HG03196 (cell line): ENCODE measurements around the gene KATNAL1.

Experiments used
- ATAC-seq: cut with Tn5 transposase; IDR thresholded peaks from one replicate; pipeline ENCODE4 v1.9.1; 2021; ENCODE audit not compliant: unreplicated experiment

The KATNAL1 gene

DNA sequence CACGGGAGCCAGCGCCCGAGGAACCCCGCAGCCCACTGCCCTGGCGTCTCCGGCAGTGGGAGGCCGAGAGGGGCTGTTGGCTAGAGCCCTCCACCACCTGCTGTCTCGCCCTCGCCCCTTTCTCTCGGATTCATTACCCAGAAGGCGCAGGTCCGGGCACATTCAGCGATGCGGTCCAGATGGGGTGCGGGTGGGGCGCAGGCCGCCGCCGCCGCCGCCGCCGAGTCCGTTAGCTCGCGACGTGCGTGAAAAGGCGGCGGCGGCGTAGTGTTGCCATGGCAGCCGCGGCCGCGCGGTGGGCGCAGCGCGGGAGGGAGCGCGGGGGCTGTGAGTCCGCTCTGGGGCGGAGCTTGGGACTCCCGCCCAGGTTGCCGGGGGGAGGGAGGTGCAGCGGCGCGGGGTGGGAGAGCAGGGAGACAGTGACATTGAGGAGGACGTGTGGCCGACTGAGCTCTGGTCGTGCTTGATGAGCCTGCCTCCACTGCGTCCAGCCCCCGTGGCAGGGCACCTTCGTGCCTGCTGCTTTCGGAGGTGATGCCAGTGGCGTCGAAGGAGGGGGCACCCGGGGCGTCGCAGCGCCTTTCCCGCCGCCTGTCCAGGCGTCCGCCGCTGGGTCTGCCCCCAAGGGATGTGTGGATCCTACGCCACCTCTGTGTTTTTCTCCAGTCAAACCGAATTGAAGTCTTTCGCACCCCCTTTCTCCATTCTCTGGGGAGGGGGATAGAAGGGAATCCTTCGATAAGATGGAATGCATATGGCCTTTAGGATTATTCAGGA lies at the start of gene KATNAL1:
Gene KATNAL1, minus strand, starts transcription at position 358 of the 777 bp plus-strand sequence. CDS start 23,774 bp downstream, outside the sequence.
- ATAC-seq: peak; percentile 54

DNA sequence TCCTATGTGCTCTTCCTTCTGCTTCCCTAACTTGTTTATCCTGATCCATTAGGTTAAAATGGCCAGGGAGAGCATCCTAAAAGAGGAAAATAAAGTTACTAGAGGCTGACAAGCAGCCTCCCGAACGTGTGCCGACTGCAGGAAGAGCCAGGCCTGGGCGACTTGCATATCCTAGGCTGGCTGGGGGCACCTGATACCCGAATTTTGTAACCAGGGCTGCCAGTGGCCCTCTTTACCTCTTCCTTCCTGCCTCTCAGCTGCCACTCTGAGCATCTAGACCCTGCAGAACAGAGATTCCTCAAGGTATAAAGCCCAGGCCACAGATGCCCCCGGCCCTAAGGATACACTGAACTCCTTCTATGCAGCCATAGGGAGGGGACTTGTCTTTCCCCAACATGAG lies 48.5 kb upstream of the KATNAL1 start:
- no peak for ATAC-seq

DNA sequence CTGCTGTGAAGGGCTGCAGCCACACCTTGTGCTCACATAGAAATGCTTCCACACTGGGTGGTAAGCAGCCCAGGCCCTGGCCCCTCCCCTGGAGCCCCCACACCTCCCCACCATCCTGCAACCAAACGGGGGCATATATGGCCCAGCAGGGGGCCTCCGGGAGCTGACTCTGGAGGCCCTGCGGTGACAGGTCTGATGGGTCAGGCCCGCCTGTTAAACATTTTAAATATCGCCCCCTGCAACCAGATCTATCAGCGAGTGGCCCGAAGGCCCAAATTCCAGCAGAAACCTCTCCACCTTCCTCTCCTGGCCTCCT lies 48.0 kb upstream of the KATNAL1 start:
- ATAC-seq: no peak

DNA sequence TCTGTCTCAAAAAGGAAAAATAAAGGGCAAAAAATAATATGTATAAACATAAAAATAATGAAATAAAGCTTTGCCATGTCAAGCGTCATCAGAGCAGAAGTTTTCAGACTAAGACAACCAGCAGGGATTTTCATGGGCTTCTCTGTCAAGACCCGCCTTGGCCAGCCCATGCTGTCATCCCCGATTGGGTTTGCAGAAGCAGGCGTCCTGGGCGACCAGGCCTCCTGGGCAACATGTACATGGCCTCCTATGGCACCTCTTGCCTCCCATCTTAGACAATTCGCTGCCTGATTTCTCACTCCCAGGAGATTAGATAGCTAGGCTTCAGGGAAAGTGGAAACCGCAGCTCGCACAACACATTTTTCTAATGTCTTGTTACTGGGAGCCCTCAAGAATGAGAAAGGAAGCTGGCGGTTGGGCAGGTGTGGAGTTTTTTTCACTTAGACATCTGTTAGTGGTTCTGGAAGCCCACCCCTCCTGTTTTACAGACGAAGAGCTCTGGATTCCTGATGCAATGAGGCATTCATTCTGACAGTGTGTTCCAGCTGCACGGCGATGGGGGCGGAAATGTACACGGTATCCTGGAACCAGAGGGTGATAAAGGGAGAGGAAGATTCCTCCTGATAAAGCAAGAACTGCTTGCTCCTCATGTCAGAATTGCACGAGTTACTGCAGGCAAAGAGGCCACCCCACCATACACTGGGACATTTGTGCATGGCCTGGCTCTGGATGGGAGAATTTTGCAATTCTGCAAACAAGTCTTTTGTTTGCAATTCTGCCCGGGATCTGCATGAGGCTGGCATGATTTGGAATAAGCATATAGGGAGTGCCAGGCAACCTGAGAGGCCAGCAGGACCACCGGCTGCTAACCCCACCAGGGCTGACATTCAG lies 47.4 kb upstream of the KATNAL1 start:
- no peak for ATAC-seq

DNA sequence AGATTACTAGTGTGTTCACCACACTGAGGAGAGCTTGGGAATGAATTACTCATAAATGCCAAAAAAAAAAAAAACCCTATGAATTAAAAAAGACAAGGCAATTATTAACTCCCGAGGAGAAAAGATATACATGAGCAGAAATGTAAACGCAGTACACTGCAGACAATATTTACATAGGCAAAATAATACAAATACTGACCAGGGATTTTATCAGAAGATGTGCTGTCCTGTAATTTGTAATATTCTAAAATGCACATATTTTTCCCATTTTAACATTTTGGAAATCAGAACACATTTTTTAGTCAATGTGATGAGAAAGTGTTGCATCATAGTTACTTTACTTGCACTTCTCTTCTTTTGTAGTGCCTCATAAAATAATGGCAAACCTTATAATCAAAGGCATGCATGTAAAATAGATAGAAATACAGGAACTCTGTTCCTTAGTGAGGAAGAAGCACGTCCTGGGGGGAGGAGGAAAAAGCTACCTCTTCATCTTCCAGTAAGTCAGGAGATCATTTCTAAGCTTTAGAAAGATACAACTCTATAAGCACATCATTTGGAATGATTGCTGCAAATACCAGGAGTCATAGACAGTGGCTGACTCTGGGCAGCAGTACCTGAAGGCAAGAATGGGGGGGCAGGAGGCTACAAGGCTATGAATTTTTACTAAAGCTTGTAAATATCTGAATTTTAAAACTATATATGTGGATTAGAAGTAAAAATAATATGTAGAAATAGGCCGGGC lies 46.3 kb upstream of the KATNAL1 start:
- no peak for ATAC-seq

DNA sequence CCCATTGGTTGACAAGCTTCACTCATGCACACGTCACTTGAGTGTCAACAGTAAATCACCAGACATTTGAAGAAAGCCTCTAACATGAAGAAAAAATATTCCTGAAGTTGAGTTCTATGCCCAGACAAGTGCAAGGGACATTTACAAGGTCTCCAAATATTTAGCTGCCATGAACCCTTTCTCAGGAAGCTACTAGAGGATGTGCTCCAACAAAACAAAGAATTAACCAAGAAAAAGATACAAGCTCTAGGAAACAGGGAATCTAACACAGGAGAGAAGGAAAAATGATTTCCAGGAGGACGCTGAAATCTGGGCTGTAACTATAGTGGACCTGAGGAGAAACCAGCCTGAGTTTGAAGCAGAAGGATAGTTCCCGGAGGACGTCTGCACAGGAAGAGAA lies 45.7 kb upstream of the KATNAL1 start:
- no peak for ATAC-seq

DNA sequence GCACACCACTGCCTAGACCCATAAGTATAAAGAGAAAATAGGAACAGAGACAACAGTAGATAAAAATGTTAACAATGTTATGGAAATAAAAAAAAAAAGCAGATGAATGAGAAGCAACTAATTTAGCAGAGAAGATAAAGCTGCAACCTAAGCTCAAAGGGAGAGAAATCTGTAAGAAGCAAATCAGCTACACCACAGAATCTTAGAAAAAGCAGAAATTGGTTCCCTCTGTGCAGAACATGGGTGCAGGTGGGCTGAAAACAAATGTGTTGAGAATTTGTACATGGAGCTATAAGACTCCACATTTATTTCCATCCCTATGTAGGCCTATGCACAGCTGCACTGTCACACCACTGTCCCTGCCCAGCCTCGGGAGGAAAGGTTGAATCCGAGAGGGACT lies 44.8 kb upstream of the KATNAL1 start:
- ATAC-seq: no peak

DNA sequence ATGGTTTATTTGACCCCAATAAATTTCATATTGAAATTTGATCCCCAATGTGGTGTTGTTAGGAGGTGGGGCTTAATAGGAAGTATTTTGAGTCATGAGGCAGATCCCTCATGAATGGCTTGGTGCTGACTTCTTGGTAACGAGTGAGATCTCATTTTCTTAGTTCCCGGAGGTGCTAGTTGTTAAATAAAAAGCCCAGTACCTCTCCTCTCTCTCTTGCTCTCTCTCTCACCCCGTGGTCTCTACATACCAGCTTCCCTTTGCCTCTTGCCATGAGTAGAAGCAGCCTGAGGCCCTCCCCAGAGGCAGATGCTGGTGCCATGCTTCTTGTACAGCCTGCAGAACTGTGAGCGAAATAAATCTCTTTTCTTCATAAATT lies 39.4 kb upstream of the KATNAL1 start:
- ATAC-seq: no peak

DNA sequence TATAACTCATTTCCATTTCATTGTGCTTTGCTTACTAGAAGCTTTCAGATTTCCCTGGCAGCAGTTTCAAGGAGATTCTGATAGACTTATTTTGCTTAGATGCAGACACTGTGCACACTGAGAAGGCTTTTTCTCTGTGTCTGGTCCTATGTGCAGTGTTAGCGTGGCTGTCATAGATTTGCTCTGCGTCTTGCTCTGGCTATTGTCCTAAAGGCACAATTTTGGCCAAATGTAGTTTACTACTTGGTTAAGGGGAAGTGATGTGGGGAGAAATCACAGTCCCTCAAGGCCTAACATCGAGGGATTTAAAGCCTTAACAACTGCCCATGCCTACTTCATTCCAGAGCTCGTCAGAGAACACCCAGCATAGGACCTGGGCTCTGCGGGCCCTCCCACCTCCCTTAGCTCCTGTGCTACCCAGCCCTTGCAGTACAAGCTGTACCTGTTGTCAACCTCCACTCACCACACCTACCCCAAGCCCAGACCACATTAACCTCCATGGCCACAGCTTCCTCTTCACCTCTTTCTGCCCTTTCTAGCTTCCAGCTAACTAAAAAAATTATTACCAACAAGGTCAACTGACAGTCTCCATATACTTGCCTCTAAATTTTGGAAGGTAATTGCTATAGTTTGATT lies 38.9 kb upstream of the KATNAL1 start:
- no peak for ATAC-seq

DNA sequence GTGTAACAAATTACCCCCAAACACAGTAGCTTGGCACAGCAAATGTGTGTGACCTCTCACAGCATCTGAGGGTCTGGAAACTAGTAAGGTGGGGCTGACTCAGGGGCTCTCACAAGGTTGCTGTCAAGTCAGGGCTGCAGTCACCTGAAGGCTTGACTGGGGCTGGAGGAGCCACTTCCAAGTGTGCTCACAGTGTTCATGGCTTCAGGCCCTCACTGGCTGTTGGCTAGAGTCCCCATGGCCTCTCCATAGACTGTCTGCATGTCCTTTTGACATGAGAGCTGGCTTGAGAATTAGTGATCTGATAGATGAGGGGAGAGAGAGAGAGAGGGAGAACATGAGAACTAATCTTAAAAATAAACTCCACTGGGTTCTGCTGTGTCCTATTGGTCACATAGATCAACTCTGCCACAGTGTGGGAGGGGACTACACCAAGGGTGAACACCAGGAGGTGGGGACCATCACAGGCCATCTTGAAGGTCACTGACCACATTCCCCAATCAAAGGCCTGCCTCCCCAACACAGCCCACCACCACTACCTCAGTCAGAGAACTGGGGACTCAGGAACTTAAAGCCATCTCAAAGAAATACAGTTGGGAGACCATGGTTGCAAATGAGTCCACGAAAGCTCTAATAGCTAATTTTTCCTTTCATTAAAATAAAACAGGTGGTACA lies 38.2 kb upstream of the KATNAL1 start:
- no peak for ATAC-seq

DNA sequence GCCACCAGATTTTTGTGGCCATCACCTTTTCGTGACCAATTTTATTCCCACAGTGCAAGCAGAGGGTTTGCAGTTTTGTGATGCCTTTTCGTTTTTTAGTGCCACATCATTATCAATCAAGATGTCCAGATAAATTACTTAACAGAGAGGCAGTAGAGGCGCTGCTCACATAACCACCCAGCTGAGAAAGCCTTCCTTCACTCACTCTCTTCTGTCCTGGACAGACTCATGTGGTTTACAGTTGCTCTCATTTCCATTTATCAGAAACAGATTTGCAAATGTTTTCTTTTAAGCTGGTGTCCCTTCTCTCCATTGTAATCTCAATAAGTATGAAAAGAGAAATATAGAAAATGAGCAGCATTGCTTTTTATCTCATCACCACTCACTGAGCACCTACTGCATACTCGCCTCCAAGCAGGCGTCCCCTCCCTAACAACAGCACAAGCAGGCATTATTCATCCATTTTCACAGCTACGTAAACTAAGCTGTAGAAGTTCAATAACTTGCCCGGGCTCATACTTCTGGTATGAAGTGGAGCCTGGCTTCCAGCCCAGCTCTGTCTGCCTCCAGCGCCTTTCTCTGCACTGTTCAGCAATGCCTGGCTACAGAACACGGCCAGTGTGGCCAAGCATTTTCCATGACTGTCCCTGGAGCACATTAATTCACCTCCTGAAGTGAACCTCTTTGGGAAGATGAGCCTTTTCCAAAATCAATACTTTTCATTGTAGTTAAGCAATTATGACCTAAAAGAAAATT lies 34.6 kb upstream of the KATNAL1 start:
- ATAC-seq: no peak

DNA sequence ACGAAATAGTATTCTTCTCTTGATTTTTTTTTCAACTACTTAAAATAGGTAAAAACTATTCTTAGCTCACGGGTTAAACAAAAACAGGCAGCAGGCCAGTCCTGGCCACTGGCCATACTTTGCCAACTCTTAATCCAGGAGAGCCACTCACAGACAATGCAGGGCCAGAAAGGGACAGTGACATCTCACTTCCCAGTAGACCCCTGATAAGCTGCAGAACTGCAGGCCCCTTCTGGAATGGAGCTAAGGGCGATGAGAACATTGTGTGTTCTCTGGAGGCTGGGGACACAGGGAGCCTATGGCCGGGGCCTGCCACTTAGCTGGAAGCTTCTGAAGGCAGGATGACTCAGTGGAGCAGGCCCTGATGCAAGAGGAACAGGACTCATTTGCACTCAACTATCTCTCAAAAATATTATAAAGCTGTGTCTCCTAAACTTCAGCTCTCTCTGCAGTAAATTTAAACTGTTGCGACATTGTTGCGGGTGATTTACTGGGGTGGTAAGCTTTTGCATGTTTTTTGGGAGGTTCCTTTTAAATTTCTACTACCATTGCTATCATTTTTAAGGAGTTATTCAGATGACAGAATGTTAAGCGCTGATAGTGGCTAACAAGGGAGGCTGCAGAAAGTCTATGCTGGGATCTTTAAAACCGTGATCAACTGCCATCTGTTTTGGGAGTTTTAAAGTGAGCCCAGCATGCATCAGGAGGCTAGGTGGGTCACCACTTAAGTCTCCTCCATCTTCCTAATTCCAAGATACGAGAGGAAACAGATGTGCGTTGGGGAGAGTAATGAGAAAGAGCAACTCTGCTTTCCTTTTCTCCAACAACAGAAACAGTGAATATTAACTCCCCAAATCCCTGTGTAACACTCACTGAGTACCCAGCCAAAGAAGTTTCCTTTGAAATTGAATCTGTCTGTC lies 33.2 kb upstream of the KATNAL1 start:
- ATAC-seq: no peak

DNA sequence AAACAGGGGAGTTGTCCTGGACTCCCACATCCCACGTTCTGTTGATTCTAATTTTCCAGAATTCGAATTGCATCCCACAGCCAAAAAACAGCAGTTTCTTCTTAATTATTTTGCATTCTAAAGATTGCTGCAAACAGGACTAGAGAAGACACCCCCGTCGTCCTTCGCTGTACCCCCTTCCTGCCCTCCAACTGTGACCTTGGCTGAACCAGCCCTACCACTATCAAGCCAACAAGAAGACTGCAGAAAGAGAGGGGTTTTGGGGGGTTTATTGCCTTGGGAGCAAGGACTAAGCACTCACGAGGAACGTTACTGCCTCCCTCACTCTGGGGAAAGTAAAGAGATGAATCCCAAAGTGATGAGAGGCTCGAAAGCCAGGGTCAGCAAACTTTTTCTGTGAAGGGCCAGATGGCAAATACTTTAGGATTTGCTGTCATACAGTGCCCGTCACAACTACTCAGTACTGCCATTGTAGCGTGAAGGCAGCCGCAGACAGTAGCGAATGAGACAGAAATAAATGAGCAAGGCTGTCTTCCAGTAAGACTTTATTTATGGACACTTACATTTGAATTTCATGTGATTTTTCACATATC lies 32.5 kb upstream of the KATNAL1 start:
- ATAC-seq: no peak

DNA sequence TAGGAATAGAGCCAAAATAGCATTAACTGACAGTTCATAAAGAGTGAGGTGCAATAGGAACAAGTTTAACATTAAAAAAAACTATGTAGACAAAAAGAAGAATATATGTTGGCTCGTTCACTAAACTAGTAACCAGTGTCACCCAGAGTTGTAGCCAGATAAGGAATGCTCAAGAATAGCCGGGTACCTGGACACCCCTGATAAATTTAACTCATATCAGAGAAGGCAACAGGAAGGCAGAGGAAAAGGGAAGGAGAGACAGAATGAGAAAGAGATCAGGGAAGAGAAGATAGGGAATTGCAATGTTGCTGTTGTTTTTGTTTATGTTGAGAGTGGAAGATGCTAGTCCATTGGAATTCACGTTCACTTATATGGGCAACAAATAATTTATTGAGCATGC lies 31.6 kb upstream of the KATNAL1 start:
- no peak for ATAC-seq

DNA sequence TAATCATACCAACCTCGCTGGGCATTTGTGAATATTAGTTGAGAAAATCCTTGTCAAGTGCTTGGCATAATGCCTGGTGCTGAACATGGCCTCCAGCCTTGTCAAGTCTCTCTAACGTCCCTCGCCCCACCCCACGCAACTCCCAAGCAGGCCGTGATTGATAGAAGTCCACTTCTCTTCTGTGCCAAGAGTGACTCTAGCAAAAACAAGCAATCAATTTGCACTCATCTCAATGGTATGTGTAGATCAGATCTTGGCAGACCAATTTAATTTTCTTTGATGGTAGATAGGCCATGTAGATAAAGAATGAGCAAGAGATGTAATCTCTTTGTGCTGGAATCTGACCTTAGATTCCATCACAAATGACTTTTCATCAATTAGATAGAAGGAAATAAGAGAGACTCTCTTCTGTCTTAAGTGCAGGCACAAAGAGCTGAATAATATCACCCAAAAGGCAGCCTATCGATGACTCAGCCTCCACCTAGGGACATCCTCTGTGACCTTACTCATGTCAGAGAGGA lies 31.0 kb upstream of the KATNAL1 start:
- ATAC-seq: no peak

DNA sequence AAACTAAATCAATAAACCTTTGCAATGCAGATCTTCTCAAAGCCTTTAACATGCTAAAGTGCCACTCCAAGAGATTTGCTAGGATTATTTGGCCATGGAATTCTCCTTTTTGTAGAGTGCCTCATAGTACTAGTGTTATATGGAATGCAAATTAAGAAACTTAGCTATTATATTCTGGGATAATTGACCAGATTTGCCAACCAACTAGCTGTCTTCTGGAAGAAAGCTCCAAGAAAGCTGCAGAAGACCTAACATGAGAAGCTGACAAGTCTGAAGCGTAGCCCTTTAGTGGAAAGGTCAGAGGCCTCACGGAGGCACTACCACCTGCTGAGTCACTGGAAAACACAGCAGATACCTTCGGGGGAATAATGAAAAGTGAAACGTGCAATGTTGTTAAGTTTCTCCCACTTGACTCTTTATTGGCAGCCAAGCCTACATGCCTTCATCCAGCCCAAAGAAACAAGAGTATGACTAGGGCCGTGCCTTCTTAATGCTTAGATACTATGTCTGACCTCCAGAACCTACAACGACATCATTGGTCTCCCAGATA lies 29.8 kb upstream of the KATNAL1 start:
- ATAC-seq: no peak

DNA sequence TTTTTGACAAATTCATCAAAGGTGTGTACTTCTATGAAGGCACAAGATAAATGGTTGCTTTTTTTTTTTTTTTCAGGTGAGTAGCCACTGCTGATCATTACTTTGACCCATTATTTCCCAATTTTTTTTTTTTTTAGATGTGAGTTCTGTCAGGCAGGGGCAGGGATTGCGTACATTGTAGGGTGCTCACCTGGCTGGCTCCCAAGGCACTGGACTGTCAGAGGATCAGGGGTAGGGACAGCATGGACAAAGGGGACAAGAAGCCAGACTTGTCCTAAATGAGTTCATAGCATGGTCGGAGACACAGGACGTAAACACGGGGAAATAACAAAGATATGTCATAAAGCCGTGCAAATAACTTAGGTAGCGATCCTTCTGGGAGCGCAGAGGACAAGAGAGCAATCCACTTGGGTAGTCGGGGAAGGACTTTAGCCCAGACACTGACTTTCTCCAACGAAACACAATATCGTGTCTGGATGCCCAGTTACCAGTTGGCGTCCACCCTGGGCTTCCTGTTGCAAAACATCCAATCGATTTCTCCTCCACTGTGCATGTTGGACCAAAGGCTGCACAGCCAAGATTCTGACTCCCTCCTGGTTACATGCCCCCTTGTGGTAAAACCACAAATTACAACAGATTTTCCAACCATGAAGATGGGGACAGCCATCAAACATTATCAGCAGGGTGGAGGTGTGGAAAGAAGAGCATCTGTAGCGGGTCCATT lies 27.5 kb upstream of the KATNAL1 start:
- ATAC-seq: no peak
